ENCODE data around the gene PTOV1. TPM values are rescaled to one million over a fixed set of nuclear protein-coding genes. Genes with fewer than 3 reads are reported as not detected.

PTOV1 gene
- polyA plus RNA-seq, 4 donors, result 71.4 to 137 (median 88.0) TPM

GRCh38 chr19:49849433-49850220, 1.3 kb upstream of the PTOV1 start:
- H3K9me3 ChIP-seq (ENCODE audit: control insufficient read depth in 2 of 2, insufficient read depth in 1 of 2, low read depth in 1 of 2, low read length in 1 of 2), result peaks cover 0 to 18% of the 10 kb centered on the region in 2 donors
- no peaks in the 10 kb centered on the region for H3K27me3 ChIP-seq (ENCODE audit: control insufficient read depth in 3 of 3, insufficient read depth in 3 of 3, low read length in 3 of 3)
- 82 to 90% (median 89%) methylated on average over 15 of the region's 15 CpGs for WGBS, 3 donors
- FAIRE-seq (no peak), DNase-seq (no peak)
- H3K36me3 ChIP-seq (ENCODE audit: control insufficient read depth in 3 of 3, insufficient read depth in 2 of 3, low read depth in 1 of 3, low read length in 3 of 3), result peaks cover 0 to 15% (median 0%) of the 10 kb centered on the region in 3 donors
- peaks cover 0 to 27% (median 0%) of the 10 kb centered on the region in 3 donors for H3K4me1 ChIP-seq (ENCODE audit: control insufficient read depth in 3 of 3, insufficient read depth in 2 of 3, low read depth in 1 of 3, low read length in 2 of 3)
- peak overlapping the region in 1 of 3 donors; percentile 92 for H3K4me3 ChIP-seq (ENCODE audit: low read depth in 1 of 3, low read length in 3 of 3)
- peak overlapping the region in 2 of 3 donors; percentile 32 to 100 for H3K27ac ChIP-seq (ENCODE audit: low read depth in 1 of 3, low read length in 2 of 3)

- DNase-seq, result no peak
- Histone ChIP-seq H3K4me3 (ENCODE audit: low read depth in 1 of 3, low read length in 3 of 3) (peak overlapping the region; percentile 91 to 92 (median 92)), H3K9me3 (ENCODE audit: control insufficient read depth in 2 of 2, insufficient read depth in 1 of 2, low read depth in 1 of 2, low read length in 1 of 2) (peaks cover 0 to 18% of the 10 kb centered on the region in 2 donors), H3K27ac (ENCODE audit: low read depth in 1 of 3, low read length in 2 of 3) (peak overlapping the region in 2 of 3 donors; percentile 32 to 100), H3K27me3 (ENCODE audit: control insufficient read depth in 3 of 3, insufficient read depth in 3 of 3, low read length in 3 of 3) (no peaks in the 10 kb centered on the region), H3K4me1 (ENCODE audit: control insufficient read depth in 3 of 3, insufficient read depth in 2 of 3, low read depth in 1 of 3, low read length in 2 of 3) (peaks cover 0 to 27% (median 0%) of the 10 kb centered on the region in 3 donors), H3K36me3 (ENCODE audit: control insufficient read depth in 3 of 3, insufficient read depth in 2 of 3, low read depth in 1 of 3, low read length in 3 of 3) (peaks cover 0 to 21% (median 2%) of the 10 kb centered on the region in 3 donors)
- FAIRE-seq, result no peak
- 49 to 63% (median 58%) methylated on average over 12 of the region's 12 CpGs for WGBS, 3 donors
Measured at GRCh38 chr19:49850221-49850486, 805 bp upstream of the PTOV1 start.

- Histone ChIP-seq H3K9me3 (ENCODE audit: control insufficient read depth in 2 of 2, insufficient read depth in 1 of 2, low read depth in 1 of 2, low read length in 1 of 2) (peaks cover 0 to 18% of the 10 kb centered on the region in 2 donors), H3K36me3 (ENCODE audit: control insufficient read depth in 3 of 3, insufficient read depth in 2 of 3, low read depth in 1 of 3, low read length in 3 of 3) (peaks cover 0 to 33% (median 6%) of the 10 kb centered on the region in 3 donors), H3K27me3 (ENCODE audit: control insufficient read depth in 3 of 3, insufficient read depth in 3 of 3, low read length in 3 of 3) (no peaks in the 10 kb centered on the region), H3K4me1 (ENCODE audit: control insufficient read depth in 3 of 3, insufficient read depth in 2 of 3, low read depth in 1 of 3, low read length in 2 of 3) (peaks cover 0 to 27% (median 0%) of the 10 kb centered on the region in 3 donors), H3K27ac (ENCODE audit: low read depth in 1 of 3, low read length in 2 of 3) (peak overlapping the region; percentile 15 to 98 (median 93)), H3K4me3 (ENCODE audit: low read depth in 1 of 3, low read length in 3 of 3) (peak overlapping the region; percentile 57 to 92 (median 91))
- 1 to 2% (median 2%) methylated on average over 63 to 78 of the region's 78 CpGs for WGBS, 3 donors
- peak; percentile 24 to 46 for DNase-seq
- FAIRE-seq, result no peak
Measured at GRCh38 chr19:49851456-49852259, 699 bp downstream of the PTOV1 start.

DNA sequence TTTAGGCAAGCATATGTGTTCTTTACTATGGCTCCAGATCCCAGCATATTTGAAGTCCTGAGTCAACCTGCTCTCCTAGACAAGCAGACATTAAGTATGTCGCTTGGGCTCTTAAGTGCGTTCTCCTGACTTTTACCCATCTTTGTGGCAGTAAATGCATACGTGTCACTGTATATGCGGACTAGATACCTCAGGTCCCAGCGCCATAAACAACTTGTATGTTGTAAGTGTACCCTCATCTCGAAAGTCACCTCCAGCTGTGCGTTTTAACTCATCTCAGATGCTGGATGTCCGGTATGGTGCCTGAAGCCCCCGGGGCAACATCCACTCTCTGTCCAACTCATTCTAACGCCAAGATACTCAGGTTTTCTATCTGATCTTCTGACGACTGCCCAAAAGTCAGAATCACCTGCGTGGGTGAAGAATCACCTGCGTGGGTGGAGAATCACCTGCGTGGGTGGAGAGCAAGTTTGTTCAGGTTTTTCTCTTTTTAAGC, 1.7 kb downstream of the PTOV1 start:
- peaks cover 0 to 27% (median 0%) of the 10 kb centered on the region in 3 donors for H3K4me1 ChIP-seq (ENCODE audit: control insufficient read depth in 3 of 3, insufficient read depth in 2 of 3, low read depth in 1 of 3, low read length in 2 of 3)
- H3K9me3 ChIP-seq (ENCODE audit: control insufficient read depth in 2 of 2, insufficient read depth in 1 of 2, low read depth in 1 of 2, low read length in 1 of 2), result peaks cover 0 to 18% of the 10 kb centered on the region in 2 donors
- no peak overlapping the region for H3K27ac ChIP-seq (ENCODE audit: low read depth in 1 of 3, low read length in 2 of 3)
- peaks cover 0 to 44% (median 6%) of the 10 kb centered on the region in 3 donors for H3K36me3 ChIP-seq (ENCODE audit: control insufficient read depth in 3 of 3, insufficient read depth in 2 of 3, low read depth in 1 of 3, low read length in 3 of 3)
- DNase-seq (no peak), FAIRE-seq (no peak)
- peak overlapping the region in 1 of 3 donors; percentile 57 for H3K4me3 ChIP-seq (ENCODE audit: low read depth in 1 of 3, low read length in 3 of 3)
- no peaks in the 10 kb centered on the region for H3K27me3 ChIP-seq (ENCODE audit: control insufficient read depth in 3 of 3, insufficient read depth in 3 of 3, low read length in 3 of 3)
- 70 to 79% (median 74%) methylated on average over 14 of the region's 14 CpGs for WGBS, 3 donors

GRCh38 chr19:49853852-49854377, 3.0 kb downstream of the PTOV1 start:
- Histone ChIP-seq H3K4me3 (ENCODE audit: low read depth in 1 of 3, low read length in 3 of 3) (no peak overlapping the region), H3K27me3 (ENCODE audit: control insufficient read depth in 3 of 3, insufficient read depth in 3 of 3, low read length in 3 of 3) (no peaks in the 10 kb centered on the region), H3K27ac (ENCODE audit: low read depth in 1 of 3, low read length in 2 of 3) (no peak overlapping the region), H3K4me1 (ENCODE audit: control insufficient read depth in 3 of 3, insufficient read depth in 2 of 3, low read depth in 1 of 3, low read length in 2 of 3) (peaks cover 0 to 27% (median 0%) of the 10 kb centered on the region in 3 donors), H3K9me3 (ENCODE audit: control insufficient read depth in 2 of 2, insufficient read depth in 1 of 2, low read depth in 1 of 2, low read length in 1 of 2) (peaks cover 0 to 12% of the 10 kb centered on the region in 2 donors), H3K36me3 (ENCODE audit: control insufficient read depth in 3 of 3, insufficient read depth in 2 of 3, low read depth in 1 of 3, low read length in 3 of 3) (peaks cover 0 to 56% (median 10%) of the 10 kb centered on the region in 3 donors)
- no peak for FAIRE-seq
- no peak for DNase-seq
- 76 to 87% (median 81%) methylated on average over 8 to 10 of the region's 10 CpGs for WGBS, 3 donors

DNA sequence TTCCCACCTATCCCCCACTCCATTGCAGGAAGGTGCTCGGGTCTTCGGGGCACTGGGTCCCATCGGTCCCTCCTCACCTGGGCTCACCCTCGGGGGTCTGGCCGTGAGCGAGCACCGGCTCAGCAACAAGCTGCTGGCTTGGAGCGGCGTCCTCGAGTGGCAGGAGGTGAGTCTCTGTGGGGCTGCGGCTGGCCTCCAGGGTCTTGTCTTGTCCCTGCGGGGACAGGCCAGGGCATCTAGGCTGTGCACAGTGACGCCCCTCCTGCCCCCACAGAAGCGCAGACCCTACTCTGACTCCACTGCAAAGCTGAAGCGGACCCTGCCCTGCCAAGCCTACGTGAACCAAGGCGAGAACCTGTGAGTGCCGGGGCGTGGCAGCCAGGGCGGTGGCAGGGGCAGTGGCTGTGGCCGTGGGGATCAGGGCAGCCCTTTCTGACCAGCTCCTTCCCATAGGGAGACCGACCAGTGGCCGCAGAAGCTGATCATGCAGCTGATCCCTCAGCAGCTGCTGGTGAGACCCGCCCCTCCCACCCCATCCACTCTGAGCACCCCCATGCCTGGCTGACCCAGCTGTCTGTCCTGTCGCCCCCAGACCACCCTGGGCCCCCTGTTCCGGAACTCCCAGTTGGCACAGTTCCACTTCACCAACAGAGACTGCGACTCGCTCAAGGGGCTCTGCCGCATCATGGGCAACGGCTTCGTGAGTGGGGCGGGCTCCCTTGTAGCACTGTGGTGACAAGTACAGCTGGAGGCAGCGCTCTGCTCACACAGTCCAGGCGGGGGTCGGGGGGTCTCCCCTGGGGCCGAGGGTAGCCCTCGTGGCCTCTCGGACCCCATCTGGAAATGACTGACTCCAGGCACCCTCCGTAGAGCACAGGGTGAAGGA, 3.7 kb downstream of the PTOV1 start:
- Histone ChIP-seq H3K27me3 (ENCODE audit: control insufficient read depth in 3 of 3, insufficient read depth in 3 of 3, low read length in 3 of 3) (no peaks in the 10 kb centered on the region), H3K9me3 (ENCODE audit: control insufficient read depth in 2 of 2, insufficient read depth in 1 of 2, low read depth in 1 of 2, low read length in 1 of 2) (peaks cover 0 to 5% of the 10 kb centered on the region in 2 donors), H3K36me3 (ENCODE audit: control insufficient read depth in 3 of 3, insufficient read depth in 2 of 3, low read depth in 1 of 3, low read length in 3 of 3) (peaks cover 0 to 62% (median 11%) of the 10 kb centered on the region in 3 donors), H3K27ac (ENCODE audit: low read depth in 1 of 3, low read length in 2 of 3) (no peak overlapping the region), H3K4me1 (ENCODE audit: control insufficient read depth in 3 of 3, insufficient read depth in 2 of 3, low read depth in 1 of 3, low read length in 2 of 3) (peaks cover 0 to 27% (median 0%) of the 10 kb centered on the region in 3 donors), H3K4me3 (ENCODE audit: low read depth in 1 of 3, low read length in 3 of 3) (no peak overlapping the region)
- WGBS, 3 donors, result 83 to 88% (median 84%) methylated on average over 34 to 39 of the region's 39 CpGs
- FAIRE-seq (no peak), DNase-seq (no peak)

DNA sequence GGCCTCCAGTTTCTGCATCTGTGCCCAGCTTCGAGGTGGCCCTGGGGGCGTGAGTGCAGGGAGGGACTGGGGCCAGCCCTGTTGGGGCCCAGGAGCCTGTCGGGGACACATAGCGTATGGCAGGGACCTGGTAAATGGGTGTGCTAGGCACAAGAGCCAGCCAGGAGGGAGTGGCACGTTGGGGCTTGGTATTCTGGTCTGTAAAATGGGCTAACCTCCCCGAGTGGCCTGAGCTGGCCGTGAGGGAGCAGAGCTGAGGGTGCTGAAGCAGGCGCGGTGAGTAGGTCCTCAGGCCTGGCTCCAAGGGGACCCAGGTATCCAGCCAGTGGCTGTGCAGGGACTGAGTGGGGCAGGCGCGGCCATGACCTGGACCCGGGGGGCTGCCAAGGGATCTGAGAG, 4.3 kb downstream of the PTOV1 start:
- DNase-seq, result no peak
- peaks cover 4 to 68% (median 13%) of the 10 kb centered on the region in 3 donors for H3K36me3 ChIP-seq (ENCODE audit: control insufficient read depth in 3 of 3, insufficient read depth in 2 of 3, low read depth in 1 of 3, low read length in 3 of 3)

More for the DNA sequence above, 4.3 kb downstream of the PTOV1 start:
- Histone ChIP-seq H3K27me3 (ENCODE audit: control insufficient read depth in 3 of 3, insufficient read depth in 3 of 3, low read length in 3 of 3) (no peaks in the 10 kb centered on the region), H3K9me3 (ENCODE audit: control insufficient read depth in 2 of 2, insufficient read depth in 1 of 2, low read depth in 1 of 2, low read length in 1 of 2) (no peaks in the 10 kb centered on the region), H3K4me1 (ENCODE audit: control insufficient read depth in 3 of 3, insufficient read depth in 2 of 3, low read depth in 1 of 3, low read length in 2 of 3) (peaks cover 0 to 24% (median 0%) of the 10 kb centered on the region in 3 donors), H3K4me3 (ENCODE audit: low read depth in 1 of 3, low read length in 3 of 3) (no peak overlapping the region), H3K27ac (ENCODE audit: low read depth in 1 of 3, low read length in 2 of 3) (no peak overlapping the region)
- no peak for FAIRE-seq
- 86 to 90% (median 89%) methylated on average over 12 of the region's 12 CpGs for WGBS, 3 donors

Data from small intestine (tissue), 7 donors.